Body of pancreas (tissue), 4 donors: Measurements from ENCODE around the gene PASK. TPM values are rescaled to one million over a fixed set of nuclear protein-coding genes. Genes with fewer than 3 reads are reported as not detected.

Experiments
- ATAC-seq: fragments of 150-250 bp; one replicate; pipeline ENCODE4 v1.9.1; 2016
- DNase-seq, 4 donors: peaks; one replicate each; pipeline ENCODE4 v3.0.0-alpha.2; 2019
- H3K27ac ChIP-seq, 4 donors: fragments of 200-600 bp; sonication (generic); 1 replicate in 3 of 4; 2 replicates in 1 of 4; pipeline versions ENCODE4 v1.5.1 to v1.6.1; 2016 to 2019; ENCODE audit warnings: mild to moderate bottlenecking in 1 of 4, mixed read lengths in 1 of 4, moderate library complexity in 1 of 4
- H3K27me3 ChIP-seq, 2 donors: fragments of 200-600 bp; sonication (generic); one replicate each; pipeline ENCODE4 v1.6.0; 2016; ENCODE audit warnings: mild to moderate bottlenecking in 1 of 2
- H3K36me3 ChIP-seq, 2 donors: fragments of 200-600 bp; sonication (generic); replicated peaks in 1 of 2; 2 replicates each; pipeline ENCODE4 v1.5.1; 2016; ENCODE audit warnings: low read depth in 2 of 2; ENCODE audit not compliant: insufficient read depth in 1 of 2
- H3K4me1 ChIP-seq: fragments of 200-600 bp; sonication (generic); one replicate; pipeline ENCODE4 v1.6.0; 2016
- H3K4me3 ChIP-seq, 2 donors: fragments of 200-600 bp; sonication (generic); 1 replicate in 1 of 2; 2 replicates in 1 of 2; pipeline ENCODE4 v1.5.1; 2016 to 2019
- H3K9me3 ChIP-seq, 3 donors: fragments of 200-600 bp; sonication (generic); 1 replicate in 2 of 3; 2 replicates in 1 of 3; pipeline ENCODE4 v1.5.1; 2016
- CTCF ChIP-seq, 7 experiments: fragments of 450-650 bp in 4 of 7; fragments of 200-600 bp in 3 of 7; sonication (generic) in 3 of 7; IDR thresholded peaks; one replicate each; pipeline ENCODE4 v1.5.1; 2016 to 2019; ENCODE audit warnings: antibody characterized with exemption in 7 of 7
- POLR2A ChIP-seq, 3 donors: fragments of 450-650 bp; IDR thresholded peaks; one replicate each; pipeline ENCODE4 v1.6.1; 2016; ENCODE audit warnings: antibody characterized with exemption in 3 of 3, mild to moderate bottlenecking in 2 of 3
- WGBS, 2 donors: methylation state at CpG; one replicate each; pipeline ENCODE4 v1.1.5; 2017; 5-methylcytosine and 5-hydroxymethylcytosine counted together
- intact Hi-C: fragments of 100-400 bp; cut with DNase I; formaldehyde crosslinking; loops from one replicate; pipeline ENCODE4 v1.15.1; 2023
- total RNA-seq, 2 donors: library from RNA; depleted of rRNA; stranded (reverse); fragments of >200 nt; gene quantifications; one replicate each; pipeline ENCODE4 v1.1.0, GENCODE V29; 2016

The PASK gene
- total RNA-seq, 2 donors from 2014 or later, result 7.5 to 15.8 TPM

- H3K36me3 ChIP-seq, result peaks cover 0 to 2% of the 10 kb centered on the region in 2 donors
- DNase-seq (no peak), ATAC-seq (no peak)
- no peaks in the 10 kb centered on the region for H3K9me3 ChIP-seq
- H3K4me1 ChIP-seq, result no peaks in the 10 kb centered on the region
- no peak overlapping the region for H3K27ac ChIP-seq
- WGBS, 2 donors, result 91 to 93% methylated on average over 16 of the region's 16 CpGs
- TF ChIP-seq CTCF (IDR thresholded peaks at IDR 0.05), result no peak
- TF ChIP-seq POLR2A (IDR thresholded peaks at IDR 0.05), result no peak
- H3K4me3 ChIP-seq, result no peak overlapping the region
- no peaks in the 10 kb centered on the region for H3K27me3 ChIP-seq
- intact Hi-C loops, result no loop called here
Observed at GRCh38 chr2:241074901-241075540, 74.3 kb downstream of the PASK start.

GRCh38 chr2:241074065-241074818 is 75.0 kb downstream of the PASK start:
- TF ChIP-seq CTCF (IDR thresholded peaks at IDR 0.05) (no peak), POLR2A (IDR thresholded peaks at IDR 0.05) (no peak)
- no peaks in the 10 kb centered on the region for H3K27me3 ChIP-seq
- 84 to 92% methylated on average over 14 to 16 of the region's 16 CpGs for WGBS, 2 donors
- H3K36me3 ChIP-seq, result peaks cover 0 to 2% of the 10 kb centered on the region in 2 donors
- ATAC-seq (no peak), DNase-seq (no peak)
- intact Hi-C loops, result no loop called here
- no peak overlapping the region for H3K4me3 ChIP-seq
- no peaks in the 10 kb centered on the region for H3K9me3 ChIP-seq
- no peaks in the 10 kb centered on the region for H3K4me1 ChIP-seq
- H3K27ac ChIP-seq, result no peak overlapping the region

GRCh38 chr2:241073166-241074064 is 75.9 kb downstream of the PASK start:
- H3K27me3 ChIP-seq, result no peaks in the 10 kb centered on the region
- no peak overlapping the region for H3K27ac ChIP-seq
- H3K4me3 ChIP-seq, result no peak overlapping the region
- no peaks in the 10 kb centered on the region for H3K9me3 ChIP-seq
- TF ChIP-seq CTCF (IDR thresholded peaks at IDR 0.05) (no peak), POLR2A (IDR thresholded peaks at IDR 0.05) (no peak)
- no peaks in the 10 kb centered on the region for H3K4me1 ChIP-seq
- DNase-seq, result no peak
- ATAC-seq, result no peak
- H3K36me3 ChIP-seq, result peaks cover 0 to 2% of the 10 kb centered on the region in 2 donors
- 68 to 71% methylated on average over 12 to 22 of the region's 25 CpGs for WGBS, 2 donors
- intact Hi-C loops, result no loop called here

- DNase-seq (no peak), ATAC-seq (no peak)
- no peak overlapping the region for H3K27ac ChIP-seq
- no peaks in the 10 kb centered on the region for H3K9me3 ChIP-seq
- no peaks in the 10 kb centered on the region for H3K4me1 ChIP-seq
- TF ChIP-seq CTCF (IDR thresholded peaks at IDR 0.05) (no peak), POLR2A (IDR thresholded peaks at IDR 0.05) (no peak)
- intact Hi-C loops, result no loop called here
- H3K27me3 ChIP-seq, result no peaks in the 10 kb centered on the region
- no peak overlapping the region for H3K4me3 ChIP-seq
- peaks cover 0 to 2% of the 10 kb centered on the region in 2 donors for H3K36me3 ChIP-seq
- WGBS, 2 donors, result 68 to 71% methylated on average over 11 to 14 of the region's 14 CpGs
Observed at GRCh38 chr2:241072553-241073165, 76.6 kb downstream of the PASK start.
